Measurements from ENCODE around the gene AGPAT4. TPM values are rescaled to one million over a fixed set of nuclear protein-coding genes. Genes with fewer than 3 reads are reported as not detected.

The AGPAT4 gene
- total RNA-seq, 1 experiment from 2014 or later: 15.5 TPM

DNA sequence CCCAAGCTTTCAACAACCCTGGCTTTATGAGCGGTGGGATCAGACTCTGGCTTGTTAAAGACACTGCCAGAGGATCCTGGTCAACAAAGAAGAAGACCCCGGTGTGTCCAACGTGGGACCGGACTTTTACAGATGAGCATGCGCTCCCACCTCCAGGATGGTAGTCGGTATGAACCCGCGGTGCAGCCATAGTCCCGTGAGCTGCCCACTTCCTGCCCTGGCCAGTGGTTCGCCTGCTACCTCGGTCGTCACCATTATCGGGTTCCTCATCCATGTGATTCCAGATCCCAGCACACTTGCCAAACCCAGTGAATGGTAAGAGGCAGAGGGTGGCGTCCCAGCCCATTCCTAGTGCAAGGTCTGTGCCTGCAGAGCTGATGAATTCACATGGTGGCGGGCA is 112.7 kb downstream of the AGPAT4 start:
- ATAC-seq (no peak), DNase-seq (ENCODE audit: low read depth, low spot score) (no peak)
- H2AFZ ChIP-seq (ENCODE audit: low read depth, low read length, poor library complexity, severe bottlenecking): no peak overlapping the region
- no peak overlapping the region for H3K4me2 ChIP-seq (ENCODE audit: low read length)
- H3K27me3 ChIP-seq (ENCODE audit: insufficient read depth, low read length): no peaks in the 10 kb centered on the region
- no peaks in the 10 kb centered on the region for H3K79me2 ChIP-seq (ENCODE audit: insufficient read depth, low read length)
- ChIA-PET RAD21 (ENCODE audit: low non-redundant PET in 1 of 2, low total read pairs in 2 of 2, uncharacterized antibody in 2 of 2, unreplicated experiment in 2 of 2) (no interaction called here), POLR2A (no interaction called here), CTCF (no interaction called here)
- TF ChIP-seq EZH2phosphoT487 (IDR thresholded peaks at IDR 0.05; ENCODE audit: borderline replicate concordance) (no peak), JUND (IDR thresholded peaks at IDR 0.05) (no peak), ELF1 (IDR thresholded peaks at IDR 0.05; ENCODE audit: borderline replicate concordance, low read depth) (no peak), ZNF274 (IDR thresholded peaks at IDR 0.05; ENCODE audit: low read depth, low read length) (no peak), RAD21 (IDR thresholded peaks at IDR 0.05; ENCODE audit: low read depth) (no peak), YY1 (IDR thresholded peaks at IDR 0.05; ENCODE audit: extremely low read depth, insufficient replicate concordance, low read depth, low read length) (no peak)
- TF ChIP-seq, protein P1, sequence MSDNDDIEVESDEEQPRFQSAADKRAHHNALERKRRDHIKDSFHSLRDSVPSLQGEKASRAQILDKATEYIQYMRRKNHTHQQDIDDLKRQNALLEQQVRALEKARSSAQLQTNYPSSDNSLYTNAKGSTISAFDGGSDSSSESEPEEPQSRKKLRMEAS (IDR thresholded peaks at IDR 0.05): no peak
- no peaks in the 10 kb centered on the region for H3K36me3 ChIP-seq (ENCODE audit: control insufficient read depth in 1 of 2, insufficient read depth in 2 of 2, low read length in 2 of 2)
- H3K4me1 ChIP-seq (ENCODE audit: control insufficient read depth in 1 of 2, insufficient read depth in 2 of 2, low read length in 2 of 2): no peaks in the 10 kb centered on the region
- no TSS peak for BruUV-seq (replicated peaks)
- no peaks in the 10 kb centered on the region for H3K9me2 ChIP-seq (ENCODE audit: insufficient read depth)
- no peak overlapping the region for H3K9ac ChIP-seq (ENCODE audit: low read length)
- H3K27ac ChIP-seq (ENCODE audit: low read depth, low read length): no peak overlapping the region
- no peak overlapping the region for H3K4me3 ChIP-seq (replicated peaks in 1 of 2; ENCODE audit: low read depth in 1 of 2, low read length in 2 of 2)
- no peaks in the 10 kb centered on the region for H3K9me3 ChIP-seq (ENCODE audit: control insufficient read depth in 1 of 2, insufficient read depth in 1 of 2, low read depth in 1 of 2, low read length in 2 of 2)
- intact Hi-C loops (cut with micrococcal nuclease): loop anchor here (10.0 kb wide), 1 partner anchor 114 kb away; the partner anchor contains the start of gene AGPAT4
- H4K20me1 ChIP-seq (ENCODE audit: insufficient read depth): no peaks in the 10 kb centered on the region

DNA sequence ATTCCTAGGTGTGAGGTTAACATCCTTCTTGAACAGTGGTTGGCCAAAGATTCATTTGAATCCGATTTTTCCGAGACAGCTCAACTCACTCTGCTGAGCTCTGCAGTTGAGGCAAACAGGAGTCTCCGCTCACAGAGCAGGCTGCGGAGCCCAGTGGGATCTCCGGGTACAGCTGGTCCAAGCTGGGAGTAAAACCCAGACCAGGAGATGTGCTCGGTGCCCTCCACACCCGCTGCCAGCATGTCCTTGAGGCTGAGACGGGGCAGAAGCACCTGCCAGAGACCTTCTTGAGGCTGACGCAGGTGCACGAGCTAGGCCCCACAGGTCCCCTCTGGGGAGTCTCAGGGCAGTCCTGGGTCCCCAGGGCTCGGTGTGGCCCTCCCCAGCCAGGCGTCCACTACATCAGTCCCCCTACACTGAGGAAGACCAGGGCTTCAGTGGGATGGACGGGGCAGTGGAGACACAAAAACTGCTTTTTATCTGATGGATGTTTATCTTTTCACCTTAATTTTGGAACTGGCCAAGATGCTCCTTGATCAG is 119.0 kb downstream of the AGPAT4 start:
- Histone ChIP-seq H3K9ac (ENCODE audit: low read length) (no peak overlapping the region), H3K27ac (ENCODE audit: low read depth, low read length) (no peak overlapping the region), H3K4me1 (ENCODE audit: control insufficient read depth in 1 of 2, insufficient read depth in 2 of 2, low read length in 2 of 2) (no peaks in the 10 kb centered on the region), H3K4me3 (replicated peaks in 1 of 2; ENCODE audit: low read depth in 1 of 2, low read length in 2 of 2) (no peak overlapping the region), H3K79me2 (ENCODE audit: insufficient read depth, low read length) (no peaks in the 10 kb centered on the region), H3K9me3 (ENCODE audit: control insufficient read depth in 1 of 2, insufficient read depth in 1 of 2, low read depth in 1 of 2, low read length in 2 of 2) (no peaks in the 10 kb centered on the region), H3K36me3 (ENCODE audit: control insufficient read depth in 1 of 2, insufficient read depth in 2 of 2, low read length in 2 of 2) (no peaks in the 10 kb centered on the region), H4K20me1 (ENCODE audit: insufficient read depth) (no peaks in the 10 kb centered on the region), H3K27me3 (ENCODE audit: insufficient read depth, low read length) (no peaks in the 10 kb centered on the region), H2AFZ (ENCODE audit: low read depth, low read length, poor library complexity, severe bottlenecking) (no peak overlapping the region), H3K9me2 (ENCODE audit: insufficient read depth) (no peaks in the 10 kb centered on the region), H3K4me2 (ENCODE audit: low read length) (no peak overlapping the region)
- BruUV-seq (replicated peaks): no TSS peak
- CTCF ChIA-PET: no interaction called here
- intact Hi-C loops (cut with micrococcal nuclease): loop anchor here (5.0 kb wide), 1 partner anchor 403 kb away; no protein-coding TSS in a partner anchor
- POLR2A ChIA-PET: no interaction called here
- ATAC-seq (no peak), DNase-seq (ENCODE audit: low read depth, low spot score) (no peak)
- RAD21 ChIA-PET (ENCODE audit: low non-redundant PET in 1 of 2, low total read pairs in 2 of 2, uncharacterized antibody in 2 of 2, unreplicated experiment in 2 of 2): interaction anchor here in 1 of 2 experiments (1.0 kb wide), 1 partner anchor 216 kb away, joined by 3 read pairs; no protein-coding TSS in a partner anchor
- no peak for TF ChIP-seq RAD21 (IDR thresholded peaks at IDR 0.05; ENCODE audit: low read depth)
- TF ChIP-seq, protein P2, sequence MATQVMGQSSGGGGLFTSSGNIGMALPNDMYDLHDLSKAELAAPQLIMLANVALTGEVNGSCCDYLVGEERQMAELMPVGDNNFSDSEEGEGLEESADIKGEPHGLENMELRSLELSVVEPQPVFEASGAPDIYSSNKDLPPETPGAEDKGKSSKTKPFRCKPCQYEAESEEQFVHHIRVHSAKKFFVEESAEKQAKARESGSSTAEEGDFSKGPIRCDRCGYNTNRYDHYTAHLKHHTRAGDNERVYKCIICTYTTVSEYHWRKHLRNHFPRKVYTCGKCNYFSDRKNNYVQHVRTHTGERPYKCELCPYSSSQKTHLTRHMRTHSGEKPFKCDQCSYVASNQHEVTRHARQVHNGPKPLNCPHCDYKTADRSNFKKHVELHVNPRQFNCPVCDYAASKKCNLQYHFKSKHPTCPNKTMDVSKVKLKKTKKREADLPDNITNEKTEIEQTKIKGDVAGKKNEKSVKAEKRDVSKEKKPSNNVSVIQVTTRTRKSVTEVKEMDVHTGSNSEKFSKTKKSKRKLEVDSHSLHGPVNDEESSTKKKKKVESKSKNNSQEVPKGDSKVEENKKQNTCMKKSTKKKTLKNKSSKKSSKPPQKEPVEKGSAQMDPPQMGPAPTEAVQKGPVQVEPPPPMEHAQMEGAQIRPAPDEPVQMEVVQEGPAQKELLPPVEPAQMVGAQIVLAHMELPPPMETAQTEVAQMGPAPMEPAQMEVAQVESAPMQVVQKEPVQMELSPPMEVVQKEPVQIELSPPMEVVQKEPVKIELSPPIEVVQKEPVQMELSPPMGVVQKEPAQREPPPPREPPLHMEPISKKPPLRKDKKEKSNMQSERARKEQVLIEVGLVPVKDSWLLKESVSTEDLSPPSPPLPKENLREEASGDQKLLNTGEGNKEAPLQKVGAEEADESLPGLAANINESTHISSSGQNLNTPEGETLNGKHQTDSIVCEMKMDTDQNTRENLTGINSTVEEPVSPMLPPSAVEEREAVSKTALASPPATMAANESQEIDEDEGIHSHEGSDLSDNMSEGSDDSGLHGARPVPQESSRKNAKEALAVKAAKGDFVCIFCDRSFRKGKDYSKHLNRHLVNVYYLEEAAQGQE (IDR thresholded peaks at IDR 0.05; ENCODE audit: low read depth): no peak
- TF ChIP-seq ZFX (IDR thresholded peaks at IDR 0.05): no peak
- no peak for TF ChIP-seq ZNF274 (IDR thresholded peaks at IDR 0.05; ENCODE audit: low read depth, low read length)
- TF ChIP-seq EZH2phosphoT487 (IDR thresholded peaks at IDR 0.05; ENCODE audit: borderline replicate concordance): no peak
- TF ChIP-seq SRF (IDR thresholded peaks at IDR 0.05; ENCODE audit: low read depth): no peak
- no peak for TF ChIP-seq CEBPB (IDR thresholded peaks at IDR 0.05; ENCODE audit: low read depth)
- TF ChIP-seq, protein P1 (IDR thresholded peaks at IDR 0.05): no peak
- TF ChIP-seq EZH2 (IDR thresholded peaks at IDR 0.05): no peak
- TF ChIP-seq ELF1 (IDR thresholded peaks at IDR 0.05; ENCODE audit: borderline replicate concordance, low read depth): no peak
- no peak for TF ChIP-seq TCF7L2 (IDR thresholded peaks at IDR 0.05; ENCODE audit: borderline replicate concordance, extremely low read depth, insufficient read depth, insufficient read length)
- TF ChIP-seq CBX3 (IDR thresholded peaks at IDR 0.05; ENCODE audit: low read depth): no peak
- TF ChIP-seq SIN3A (IDR thresholded peaks at IDR 0.05; ENCODE audit: low read depth): no peak
- no peak for TF ChIP-seq JUND (IDR thresholded peaks at IDR 0.05)
- no peak for TF ChIP-seq FOSL1 (IDR thresholded peaks at IDR 0.05; ENCODE audit: low read depth)
- no peak for TF ChIP-seq SP1 (IDR thresholded peaks at IDR 0.05; ENCODE audit: low read depth)

Measured in HCT116 (cell line).